ENCODE results near the gene RAD51B.
"Not testable (repeated sequence)": the region's sequence is repeated elsewhere in the genome, so short reads cannot be mapped to it uniquely, and the experiment has no call there.

The RAD51B gene

DNA sequence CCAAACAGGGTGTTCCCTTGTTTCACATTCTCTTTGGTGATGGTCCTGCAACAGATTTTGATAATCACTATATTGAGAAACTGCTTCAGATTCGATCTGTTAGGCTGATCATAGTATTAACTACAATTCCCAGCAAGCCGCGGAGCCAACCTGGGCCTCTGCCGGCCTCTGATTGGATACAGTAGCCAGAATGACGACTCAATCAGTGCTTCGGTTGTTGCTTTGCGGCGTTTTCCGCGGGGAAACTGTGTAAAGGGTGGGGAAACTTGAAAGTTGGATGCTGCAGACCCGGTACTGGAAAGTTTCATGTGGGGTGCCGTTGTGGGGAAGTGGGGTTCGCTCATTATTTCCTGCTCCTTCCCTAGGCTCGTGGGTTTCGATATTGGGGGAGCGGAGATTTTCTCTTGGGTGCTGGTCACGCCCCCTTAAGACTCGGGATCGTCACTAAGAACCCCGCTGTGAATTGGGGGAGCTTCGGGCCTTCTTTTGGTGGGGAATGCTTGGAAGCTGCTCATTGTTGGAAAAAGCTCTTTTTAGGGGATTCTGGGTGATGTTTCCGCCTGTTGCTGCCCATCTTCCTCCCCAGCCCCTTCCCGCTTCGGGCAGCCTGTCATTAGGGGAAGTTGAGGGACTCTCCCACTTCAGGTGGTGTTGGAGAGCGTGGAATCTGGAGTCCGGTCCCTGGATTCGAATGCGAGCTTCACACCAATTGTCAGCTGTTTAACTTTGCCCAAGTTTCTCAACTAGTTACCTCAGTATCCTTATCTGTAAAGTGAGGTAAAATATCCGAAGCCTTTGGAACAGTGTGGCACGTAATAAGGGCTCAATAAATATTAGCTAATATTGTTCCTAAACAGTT, at the start of gene RAD51B:
Gene RAD51B (plus strand): TSS at position 217 of the 859 bp plus-strand sequence.
- DNase-seq (ENCODE audit: low read depth in 2 of 2) = peak; percentile 79 to 82

DNA sequence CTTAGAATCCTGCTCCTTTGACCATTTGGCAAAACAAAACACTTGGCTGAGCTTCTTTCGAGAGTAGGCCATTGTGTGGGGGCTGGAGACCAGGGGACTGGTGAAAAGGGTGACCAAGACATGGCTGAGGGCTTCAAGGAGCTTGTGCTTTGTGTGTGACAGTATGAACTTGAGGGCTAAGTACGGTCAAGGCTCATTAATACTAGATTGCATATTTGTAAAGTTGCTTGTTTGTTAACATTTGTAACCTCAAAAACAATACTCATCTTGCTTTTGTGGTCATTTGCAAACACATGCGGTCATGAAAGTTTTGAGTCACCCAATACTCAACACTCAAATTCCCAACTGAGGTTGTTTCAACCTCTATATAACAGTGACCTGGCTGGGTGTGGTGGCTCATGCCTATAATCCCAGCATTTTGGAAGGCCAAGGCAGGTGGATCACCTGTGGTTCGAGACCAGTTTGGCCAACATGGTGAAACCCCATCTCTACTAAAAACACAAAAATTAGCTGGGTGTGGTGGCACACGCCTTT, 45.7 kb upstream of the RAD51B start:
- no peak for DNase-seq (ENCODE audit: low read depth in 2 of 2)

DNA sequence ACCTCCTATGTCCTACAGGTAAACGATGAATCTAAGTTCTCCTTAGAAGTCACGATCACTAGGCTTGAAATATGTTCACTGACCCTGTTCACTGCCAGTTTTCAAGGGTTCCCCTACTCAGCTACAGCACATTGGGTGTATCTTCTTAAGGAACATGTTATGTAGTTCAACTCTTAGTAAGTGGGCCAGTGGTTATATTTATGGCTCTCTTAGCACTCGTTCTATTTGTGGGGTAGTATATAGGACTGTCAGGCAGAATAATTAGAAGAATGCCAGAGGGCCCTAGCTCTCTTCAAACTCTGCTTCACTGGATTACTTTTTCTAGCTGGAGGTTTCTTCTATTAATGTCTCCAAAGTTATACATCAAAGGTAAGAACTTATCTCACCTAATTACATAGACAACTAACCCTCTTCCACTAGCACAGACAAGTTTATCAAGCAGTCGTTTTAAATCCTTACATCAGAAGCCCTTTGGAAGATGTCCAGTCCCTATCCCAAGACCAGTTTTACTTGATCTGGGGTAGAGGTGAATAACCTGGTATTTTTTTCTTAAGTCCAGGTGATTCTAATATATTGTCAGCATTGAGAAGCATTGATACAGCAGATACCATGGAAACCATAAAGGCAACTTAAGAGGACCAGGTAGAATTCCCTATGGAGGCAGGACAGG, 42.8 kb upstream of the RAD51B start:
- no peak for DNase-seq (ENCODE audit: low read depth in 2 of 2)

DNA sequence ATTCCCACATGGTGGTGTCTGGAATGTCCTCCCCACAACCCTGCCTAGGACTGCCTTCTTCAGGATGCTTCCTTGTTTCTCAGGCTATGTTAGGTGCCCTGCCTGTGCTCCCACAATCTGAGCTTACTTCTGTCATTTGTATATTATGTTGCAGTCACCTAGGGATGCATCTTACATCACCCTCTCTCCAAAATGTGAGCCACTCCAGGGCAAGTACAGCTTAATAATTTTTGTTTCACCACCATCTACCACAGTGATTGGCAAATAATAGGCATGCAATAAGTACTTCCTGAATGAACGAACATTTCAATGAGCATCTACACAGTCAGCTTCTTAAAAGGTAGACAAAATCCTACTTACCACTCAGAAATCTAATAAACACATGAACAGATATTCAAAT, 40.8 kb upstream of the RAD51B start:
- DNase-seq (ENCODE audit: low read depth in 2 of 2) = no peak

DNA sequence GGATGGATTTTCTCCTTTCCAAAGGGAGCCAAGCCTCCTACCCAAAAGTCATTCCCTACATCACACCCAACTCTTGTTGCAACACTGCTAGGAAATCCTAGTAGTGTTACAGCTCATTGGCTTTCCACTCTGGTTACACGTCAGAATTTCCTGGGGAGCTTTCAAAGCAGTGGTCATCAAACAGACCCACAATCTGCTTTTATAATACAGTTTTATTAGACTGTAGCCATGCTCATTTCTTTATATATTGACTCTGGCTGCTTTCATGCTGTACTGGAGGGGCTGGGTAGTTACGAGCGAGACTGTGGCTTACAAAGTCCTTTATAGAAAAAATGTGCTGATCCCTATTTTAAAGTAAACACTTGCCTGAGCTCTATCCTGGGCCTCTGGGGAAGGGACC, 37.5 kb upstream of the RAD51B start:
- no peak for DNase-seq (ENCODE audit: low read depth in 2 of 2)

DNA sequence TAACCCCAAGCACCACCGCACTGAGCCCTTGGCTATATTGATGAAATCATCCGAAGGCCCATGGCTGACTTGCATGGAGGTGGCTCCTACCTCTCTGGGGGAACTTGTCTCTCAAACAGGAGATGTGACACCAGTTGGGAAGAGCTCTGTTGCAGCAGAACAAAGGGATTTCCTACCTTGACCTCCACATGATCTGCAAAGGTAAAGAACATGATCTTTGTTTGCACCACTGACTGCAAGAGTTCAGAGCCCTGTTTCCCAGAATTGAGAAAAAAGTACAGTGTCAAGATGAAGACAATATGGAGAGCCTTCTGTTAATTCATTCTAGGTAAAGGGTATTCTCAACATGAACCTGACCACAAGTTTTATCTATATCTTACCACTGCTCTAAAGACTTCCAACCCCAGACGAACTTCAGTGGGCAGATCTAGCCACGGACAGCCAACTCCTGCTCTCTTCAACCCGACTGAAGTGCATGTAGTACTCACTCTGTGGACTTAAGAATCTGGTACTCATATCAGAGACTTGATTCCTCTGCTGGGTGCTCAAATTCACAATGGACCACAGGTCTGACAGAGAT, 35.2 kb upstream of the RAD51B start:
- no peak for DNase-seq (ENCODE audit: low read depth in 2 of 2)

DNA sequence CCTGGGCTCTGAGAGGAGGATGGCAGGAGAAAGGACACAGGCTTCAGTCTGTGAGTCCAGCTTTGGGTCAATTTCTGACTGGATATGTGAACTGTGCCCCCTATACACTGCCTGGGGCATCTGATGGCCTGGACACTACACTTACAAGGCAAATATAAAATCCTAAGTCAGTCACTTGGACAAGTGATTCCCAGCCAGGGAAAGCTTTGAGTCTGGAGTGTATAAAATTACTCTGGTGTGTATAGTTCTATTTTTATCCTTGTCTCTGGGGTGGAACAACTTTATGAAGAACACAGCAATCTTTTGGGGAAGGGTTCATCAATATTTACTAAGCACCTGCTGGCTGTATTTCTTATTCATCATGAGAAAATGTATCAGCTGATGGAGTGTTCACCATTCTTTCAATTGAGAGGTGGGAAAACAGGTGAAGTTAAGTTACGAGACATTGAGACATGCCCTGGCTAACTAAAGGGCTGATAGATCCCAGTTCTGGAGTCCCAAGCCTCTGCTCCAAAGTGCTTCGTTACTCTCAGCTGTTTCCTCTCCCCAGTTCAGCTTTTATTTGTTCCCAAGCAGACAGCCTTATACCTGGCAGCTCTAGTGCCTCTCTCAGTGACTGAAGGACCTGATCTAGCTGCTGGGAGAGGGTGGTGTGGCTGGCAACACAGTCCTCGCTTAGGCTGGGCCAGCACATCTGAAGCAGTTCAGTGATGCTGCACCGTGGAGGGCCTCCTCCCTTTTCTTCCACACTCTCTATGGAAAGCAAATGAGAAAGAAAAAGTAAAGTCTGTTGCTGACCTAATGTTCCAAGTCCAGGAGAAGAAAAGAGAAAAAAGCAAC, 34.1 kb upstream of the RAD51B start:
- DNase-seq (ENCODE audit: low read depth in 2 of 2) = no peak

DNA sequence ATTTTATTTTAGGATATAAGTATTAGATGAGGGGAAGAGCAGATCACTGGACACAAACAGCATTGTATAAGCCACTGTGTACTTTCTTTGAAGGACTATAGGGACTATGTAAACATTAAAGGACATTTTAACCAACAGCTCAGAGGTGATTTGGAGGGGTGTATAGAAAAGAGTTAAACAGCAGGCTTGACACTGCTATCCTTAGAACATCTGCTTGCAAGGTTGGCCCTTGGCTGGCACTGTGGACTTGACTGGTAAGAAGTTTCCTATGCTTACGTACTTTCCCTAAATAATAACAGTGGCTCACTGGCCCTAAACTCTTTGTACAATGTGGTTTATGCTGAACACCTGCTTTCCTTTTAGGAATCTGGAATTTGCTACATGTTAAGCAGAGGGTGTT, 31.9 kb upstream of the RAD51B start:
- DNase-seq (ENCODE audit: low read depth in 2 of 2) = no peak

DNA sequence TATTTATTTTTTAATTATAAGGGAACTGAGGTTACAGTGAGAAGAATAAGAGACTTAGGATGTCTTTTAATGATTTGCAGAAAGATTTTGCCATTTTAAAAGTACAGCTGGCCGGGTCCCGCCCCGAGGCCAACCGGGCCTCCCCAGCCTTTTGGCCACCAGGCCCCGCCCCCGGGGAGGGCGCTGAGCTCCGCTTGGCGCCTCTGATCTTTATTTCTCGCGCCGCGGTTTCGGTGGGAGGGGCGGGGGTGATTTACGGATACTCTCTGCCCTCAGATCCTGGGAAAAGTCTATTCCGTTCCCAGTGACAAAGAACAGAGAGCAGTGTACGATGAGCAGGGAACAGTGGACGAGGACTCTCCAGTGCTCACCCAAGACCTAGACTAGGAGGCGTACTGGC, 20.8 kb upstream of the RAD51B start:
- no peak for DNase-seq (ENCODE audit: low read depth in 2 of 2)

DNA sequence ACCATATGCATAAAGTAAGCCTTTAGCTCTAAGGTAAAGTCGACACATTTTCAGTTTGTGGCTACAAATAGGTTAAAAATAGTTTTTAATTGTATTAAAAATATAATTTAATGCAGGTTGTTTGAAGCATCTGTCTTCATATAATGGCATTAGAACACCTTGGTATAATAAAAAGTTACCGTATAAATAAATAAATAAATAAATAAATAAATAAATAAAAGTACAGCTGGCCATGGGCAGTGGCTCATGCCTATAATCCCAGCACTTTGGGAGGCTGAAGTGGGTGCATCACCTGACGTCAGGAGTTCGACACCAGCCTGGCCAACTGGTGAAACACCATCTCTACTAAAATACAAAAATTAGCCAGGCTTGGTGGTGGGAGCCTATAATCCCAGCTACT, 18.8 kb upstream of the RAD51B start:
- DNase-seq (ENCODE audit: low read depth in 2 of 2) = no peak

DNA sequence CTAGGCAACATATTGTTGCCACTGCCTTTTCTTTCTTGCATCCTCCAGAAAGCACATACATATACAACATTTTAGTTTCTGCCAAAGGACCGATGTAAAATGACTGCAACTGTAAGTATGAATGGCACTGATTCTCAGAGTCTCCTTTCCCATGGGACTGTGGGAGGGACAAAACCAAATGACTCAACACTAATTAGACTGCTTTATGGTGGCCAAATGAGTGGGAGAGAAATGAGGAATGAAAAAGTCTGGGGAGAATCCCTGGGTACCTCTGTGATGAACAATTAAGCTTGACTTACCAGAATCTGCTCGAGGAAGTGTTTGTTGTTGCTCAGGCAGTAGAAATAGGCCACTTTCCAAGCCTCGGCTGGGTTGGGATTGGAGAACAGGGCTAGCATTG, 13.3 kb upstream of the RAD51B start:
- no peak for DNase-seq (ENCODE audit: low read depth in 2 of 2)

DNA sequence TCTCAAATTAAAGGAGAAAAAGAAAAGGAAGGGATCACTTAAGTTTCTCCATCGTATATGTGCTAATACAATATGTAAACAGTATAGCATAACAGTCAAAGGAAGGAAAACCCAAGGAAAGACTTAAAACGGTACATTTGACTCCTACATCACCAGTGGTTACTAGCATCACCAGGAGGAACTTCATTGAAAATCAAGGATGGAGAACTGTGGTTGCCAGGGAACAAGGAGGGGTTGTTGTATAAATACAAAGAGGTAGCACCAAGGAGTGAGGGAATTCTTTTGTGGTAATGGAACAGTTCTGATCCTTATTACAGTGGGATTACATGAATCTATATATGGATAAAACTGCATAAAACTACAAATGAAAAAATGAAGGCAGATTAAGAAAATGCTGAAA, 4.8 kb upstream of the RAD51B start:
- DNase-seq (ENCODE audit: low read depth in 2 of 2) = no peak

DNA sequence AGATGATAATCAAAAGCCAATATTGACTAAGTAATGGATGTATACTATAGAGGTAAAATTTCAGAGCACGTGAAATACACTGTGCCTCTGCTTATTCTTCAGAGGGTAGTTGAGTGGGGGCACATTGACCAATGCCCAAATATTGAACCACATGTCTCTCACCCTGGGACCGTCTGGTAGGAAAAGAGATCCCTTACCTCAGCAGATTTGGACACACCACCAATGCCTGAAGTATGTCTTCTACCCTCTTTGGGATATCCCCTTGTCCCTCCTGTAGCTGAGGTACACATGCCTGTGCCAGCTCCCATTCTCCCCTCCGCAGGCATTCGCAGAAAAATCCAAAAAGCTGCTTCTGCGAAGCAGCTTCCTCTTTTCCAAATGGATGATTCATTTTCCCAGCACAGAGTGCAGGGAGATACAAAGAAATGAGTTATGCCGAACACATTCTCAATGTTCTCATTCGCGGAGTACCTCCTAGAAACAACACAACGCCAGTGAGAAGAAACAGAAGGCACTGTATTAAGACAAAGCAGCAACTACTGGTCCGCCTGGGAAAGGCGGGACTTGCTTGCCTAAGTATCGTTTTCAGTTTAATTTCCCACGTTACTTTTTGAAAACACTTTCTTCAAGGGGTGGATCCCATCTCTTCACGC, 3.9 kb upstream of the RAD51B start:
- no peak for DNase-seq (ENCODE audit: low read depth in 2 of 2)

DNA sequence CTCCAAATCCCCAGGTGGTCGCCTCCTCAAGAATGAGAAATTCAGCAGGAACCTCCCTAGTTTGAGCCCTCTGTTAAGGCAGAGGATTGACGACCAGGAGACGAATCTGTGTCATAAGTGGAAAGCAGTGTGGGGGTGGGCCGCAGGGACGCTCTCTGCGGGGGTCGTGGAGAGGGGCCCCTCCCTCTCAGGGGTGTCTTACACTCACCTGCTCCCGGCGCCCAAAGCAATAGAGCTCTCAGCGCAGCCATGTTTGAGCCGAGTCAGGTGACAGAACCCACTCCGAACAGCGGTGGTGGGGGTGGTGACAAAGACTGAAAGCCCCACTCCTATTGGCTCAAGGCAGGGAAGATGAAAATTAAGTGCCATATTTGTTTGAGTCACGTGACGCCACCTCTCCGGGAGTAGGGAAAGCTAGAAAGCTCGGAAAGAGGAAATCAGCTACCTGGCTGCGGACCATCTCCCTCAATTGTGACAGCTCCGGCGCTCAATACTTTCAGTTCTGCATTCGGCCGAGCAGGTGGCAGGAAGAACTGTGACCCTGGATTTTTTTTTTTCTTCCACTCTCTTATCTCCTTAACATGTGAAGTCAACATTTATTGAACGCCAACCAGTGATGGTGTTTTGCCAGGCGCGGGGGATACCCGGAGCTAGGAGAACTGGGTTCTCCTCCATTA, 3.1 kb upstream of the RAD51B start, which contains the start of gene ZFYVE26:
Gene ZFYVE26 (minus strand): TSS at position 265 of the 677 bp plus-strand sequence. CDS start 627 bp downstream, outside the sequence.
- peak; percentile 77 to 82 for DNase-seq (ENCODE audit: low read depth in 2 of 2)

DNA sequence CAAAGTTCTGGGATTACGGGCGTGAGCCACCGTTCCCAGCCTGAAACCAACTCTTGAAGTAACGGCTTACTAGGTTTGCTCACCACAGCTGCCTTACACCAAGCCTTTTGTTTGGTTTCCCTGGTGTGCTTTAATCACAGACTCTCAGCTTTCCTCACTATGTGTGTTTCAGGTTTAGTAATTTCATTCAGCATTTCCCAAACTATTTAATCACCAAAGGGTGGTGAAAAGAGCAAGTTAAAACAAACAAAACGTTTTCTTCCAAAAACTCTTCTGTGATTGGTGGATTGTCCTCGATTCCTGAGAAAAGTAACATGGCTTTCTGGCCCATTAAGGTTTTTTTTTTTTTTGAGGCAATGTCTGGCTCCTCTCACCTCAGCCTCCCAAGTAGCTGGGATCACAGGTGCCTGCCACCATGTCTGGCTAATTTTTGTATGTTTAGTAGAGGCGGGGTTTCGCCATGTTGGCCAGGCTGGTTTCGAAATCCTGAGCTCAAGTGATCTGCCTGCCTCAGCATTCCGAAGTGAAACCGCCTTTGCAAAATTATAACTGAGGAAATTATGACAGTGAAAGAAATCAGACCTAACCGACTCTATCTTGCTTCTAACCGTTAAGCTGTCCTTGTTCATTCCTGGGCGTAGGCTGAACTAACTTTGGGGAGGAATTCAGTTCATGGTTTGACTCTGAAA, 1.7 kb upstream of the RAD51B start:
- DNase-seq (ENCODE audit: low read depth in 2 of 2) = no peak

DNA sequence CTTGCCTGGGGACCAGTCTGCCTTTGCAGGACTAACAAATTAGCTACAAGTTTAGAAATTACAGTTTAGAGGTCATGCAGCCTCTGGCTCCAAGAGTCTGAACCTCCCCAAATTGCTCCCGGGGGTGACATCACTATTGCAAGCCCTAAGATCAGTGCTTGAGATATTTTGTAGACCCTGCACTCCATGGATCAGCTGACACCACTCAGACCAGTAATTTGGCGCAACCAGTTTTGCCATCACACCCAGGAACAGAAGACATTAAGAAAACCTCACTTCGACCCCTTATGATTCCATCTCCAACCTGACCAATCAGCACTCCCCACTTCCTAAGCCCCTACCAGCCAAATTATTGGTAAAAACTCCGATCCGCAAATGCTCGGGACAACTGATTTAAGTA, 1.1 kb upstream of the RAD51B start:
- not testable (repeated sequence) for DNase-seq (ENCODE audit: low read depth in 2 of 2)

DNA sequence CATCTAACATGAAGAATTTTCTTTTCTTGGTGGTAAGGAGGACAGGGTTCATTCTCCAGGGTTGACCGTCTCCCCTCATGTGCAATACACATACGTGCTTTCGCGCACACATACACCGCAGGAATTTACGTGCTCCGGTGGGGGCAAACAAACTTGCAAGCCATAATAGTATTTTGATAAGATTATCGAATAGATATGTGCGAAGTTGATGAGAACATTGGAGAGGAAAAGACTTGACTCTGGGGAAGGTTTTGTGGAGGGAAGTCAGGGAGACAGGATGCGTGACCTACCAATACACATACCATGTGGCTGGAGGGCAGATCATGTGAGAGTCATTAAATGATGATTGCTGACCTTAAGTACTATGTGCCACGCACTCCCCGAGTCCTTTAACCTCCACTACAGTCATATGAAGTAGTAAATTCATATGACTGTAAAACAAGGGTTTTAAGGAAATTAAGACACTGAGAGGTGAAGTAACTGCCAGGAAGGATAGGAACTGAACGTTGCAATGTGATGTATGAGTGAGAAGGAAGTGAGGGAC, 921 bp downstream of the RAD51B start:
- DNase-seq (ENCODE audit: low read depth in 2 of 2) = no peak

DNA sequence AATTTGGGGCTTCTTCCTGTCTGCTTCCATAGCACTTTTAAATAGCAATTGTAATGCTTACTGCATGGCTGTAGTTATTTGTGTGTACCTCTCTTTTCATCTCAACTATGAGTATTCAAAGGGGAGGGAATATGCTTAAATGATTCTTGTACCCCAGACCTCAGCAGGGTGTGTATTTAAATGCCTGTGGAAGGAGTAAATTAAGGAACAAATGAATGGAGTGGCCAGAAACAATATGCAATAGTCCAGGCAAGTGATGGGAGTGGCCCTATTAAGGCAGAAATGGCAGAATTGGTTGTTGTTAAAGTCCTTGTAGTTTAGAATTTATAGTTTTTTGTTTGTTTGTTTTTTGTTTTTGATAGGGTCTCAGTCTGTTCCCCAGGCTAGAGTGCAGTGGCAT, 1.5 kb downstream of the RAD51B start:
- DNase-seq (ENCODE audit: low read depth in 2 of 2) = no peak

DNA sequence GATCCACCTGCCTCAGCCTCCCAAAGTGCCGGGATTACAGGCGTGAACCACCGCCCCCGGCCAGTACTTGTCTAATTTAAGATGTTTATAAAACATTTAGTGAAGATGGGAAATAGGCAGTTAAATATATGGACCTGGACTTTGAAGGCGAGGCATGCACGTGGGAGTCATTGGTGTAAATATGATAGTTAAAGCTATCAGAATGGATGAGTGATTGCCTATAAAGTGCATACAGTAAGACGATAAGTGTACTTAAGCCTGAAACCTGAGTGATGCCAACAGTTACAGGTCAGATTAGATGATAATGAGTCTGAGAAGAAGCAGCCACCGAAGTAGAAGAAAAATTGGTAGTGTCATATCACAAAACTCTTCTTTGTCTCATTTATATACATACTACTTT, 11.5 kb downstream of the RAD51B start:
- DNase-seq (ENCODE audit: low read depth in 2 of 2) = no peak

DNA sequence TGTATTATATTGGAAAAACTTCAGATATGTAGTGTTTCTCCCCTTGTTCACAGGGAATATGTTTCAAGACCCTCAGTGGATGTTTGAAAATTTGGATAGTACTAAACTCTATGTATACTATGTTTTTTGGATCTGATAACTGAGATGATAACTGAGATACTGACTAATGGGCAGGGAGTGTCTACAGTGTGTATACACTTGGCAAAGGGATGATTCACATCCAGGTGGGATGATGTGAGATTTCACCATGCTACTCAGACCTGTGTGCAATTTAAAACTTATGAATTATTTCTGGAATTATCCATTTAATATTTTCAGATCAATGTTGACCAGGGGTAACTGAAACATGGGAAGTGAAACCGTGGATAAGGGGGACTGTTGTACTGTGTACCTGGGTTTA, 13.8 kb downstream of the RAD51B start:
- no peak for DNase-seq (ENCODE audit: low read depth in 2 of 2)

Measured in stimulated activated CD4-positive, alpha-beta T cell treated with anti-CD3 and anti-CD28 coated beads, Interleukin-12 subunit alpha, Interleukin-12 subunit beta, amount 100 ng/mL, for 24 hours (primary cell).